WERI-Rb-1 (cell line): Measurements from ENCODE around the gene SELL.
"Not testable (repeated sequence)": the region's sequence is repeated elsewhere in the genome, so short reads cannot be mapped to it uniquely, and the experiment has no call there.

Source experiments
- DNase-seq: peaks from one replicate; pipeline ENCODE4 v3.0.0-alpha.2; 2020
- H3K27ac ChIP-seq: fragments of 250-450 bp; sonication (Bioruptor Pico); 2 replicates; pipeline ENCODE4 v1.5.1; 2020; ENCODE audit warnings: mild to moderate bottlenecking, moderate library complexity
- H3K27me3 ChIP-seq: fragments of 250-450 bp; sonication (Bioruptor Pico); 2 replicates; pipeline ENCODE4 v1.5.1; 2021; ENCODE audit warnings: mild to moderate bottlenecking, low read depth, moderate library complexity; ENCODE audit not compliant: insufficient read depth, severe bottlenecking
- H3K36me3 ChIP-seq: fragments of 250-450 bp; sonication (Bioruptor Pico); 2 replicates; pipeline ENCODE4 v1.5.1; 2020; ENCODE audit warnings: mild to moderate bottlenecking, moderate library complexity
- H3K4me3 ChIP-seq: 2 replicates; pipeline ENCODE4 v1.5.1; 2011; ENCODE audit warnings: low read depth, mild to moderate bottlenecking, control low read depth, low read length
- H3K9me3 ChIP-seq: fragments of 250-450 bp; sonication (Bioruptor Pico); 2 replicates; pipeline ENCODE4 v1.5.1; 2021; ENCODE audit warnings: mild to moderate bottlenecking, moderate library complexity; ENCODE audit not compliant: severe bottlenecking
- CTCF ChIP-seq: IDR thresholded peaks from 2 replicates; pipeline ENCODE4 v1.5.1; 2011; ENCODE audit warnings: low read depth, mild to moderate bottlenecking, control low read depth, inconsistent platforms, low read length

The SELL gene

GRCh38 chr1:169694304-169695075, 16.9 kb downstream of the SELL start:
- Histone ChIP-seq H3K27me3 (no peaks in the 10 kb centered on the region), H3K9me3 (no peaks in the 10 kb centered on the region), H3K27ac (no peak overlapping the region), H3K36me3 (no peaks in the 10 kb centered on the region), H3K4me3 (no peak overlapping the region)
- TF ChIP-seq CTCF, result no peak
- no peak for DNase-seq

GRCh38 chr1:169692756-169693460, 18.5 kb downstream of the SELL start:
- Histone ChIP-seq H3K27me3 (no peaks in the 10 kb centered on the region), H3K9me3 (no peaks in the 10 kb centered on the region), H3K36me3 (no peaks in the 10 kb centered on the region), H3K27ac (no peak overlapping the region), H3K4me3 (no peak overlapping the region)
- TF ChIP-seq CTCF, result no peak
- DNase-seq, result no peak

- no peaks in the 10 kb centered on the region for H3K36me3 ChIP-seq
- no peak for TF ChIP-seq CTCF
- H3K27ac ChIP-seq, result no peak overlapping the region
- no peaks in the 10 kb centered on the region for H3K27me3 ChIP-seq
- DNase-seq, result no peak
- no peaks in the 10 kb centered on the region for H3K9me3 ChIP-seq
- no peak overlapping the region for H3K4me3 ChIP-seq
Measured at GRCh38 chr1:169690489-169690888, 20.9 kb downstream of the SELL start.

- H3K4me3 ChIP-seq, result no peak overlapping the region
- H3K27ac ChIP-seq, result no peak overlapping the region
- no peaks in the 10 kb centered on the region for H3K9me3 ChIP-seq
- H3K27me3 ChIP-seq, result no peaks in the 10 kb centered on the region
- peak; percentile 52 for DNase-seq
- TF ChIP-seq CTCF, result no peak
- no peaks in the 10 kb centered on the region for H3K36me3 ChIP-seq
Measured at GRCh38 chr1:169689395-169689794, 22.0 kb downstream of the SELL start.

GRCh38 chr1:169688377-169688776, 23.0 kb downstream of the SELL start:
- H3K27me3 ChIP-seq, H3K9me3 ChIP-seq, DNase-seq, H3K27ac ChIP-seq, H3K4me3 ChIP-seq, H3K36me3 ChIP-seq: not testable (repeated sequence)

GRCh38 chr1:169683661-169684060, 27.8 kb downstream of the SELL start:
- no peaks in the 10 kb centered on the region for H3K36me3 ChIP-seq
- H3K27ac ChIP-seq, result no peak overlapping the region
- DNase-seq, result no peak
- no peak overlapping the region for H3K4me3 ChIP-seq
- no peak for TF ChIP-seq CTCF
- H3K27me3 ChIP-seq, result no peaks in the 10 kb centered on the region
- no peaks in the 10 kb centered on the region for H3K9me3 ChIP-seq

- H3K27me3 ChIP-seq, result not testable (repeated sequence)
Measured at GRCh38 chr1:169683168-169683567, 28.3 kb downstream of the SELL start.

More at GRCh38 chr1:169683168-169683567, 28.3 kb downstream of the SELL start:
- not testable (repeated sequence) for H3K36me3 ChIP-seq, H3K4me3 ChIP-seq, H3K9me3 ChIP-seq, H3K27ac ChIP-seq, DNase-seq
